ENCODE measurements around the gene RNF115. TPM values are rescaled to one million over a fixed set of nuclear protein-coding genes. Genes with fewer than 3 reads are reported as not detected.
A peak's percentile ranks its signal among the peaks of the same experiment; 100 is the strongest.
"Not testable (repeated sequence)": the region's sequence is repeated elsewhere in the genome, so short reads cannot be mapped to it uniquely, and the experiment has no call there.

The RNF115 gene
- total RNA-seq, 2 donors from 2014 or later = 42.8 to 44.6 TPM

DNA sequence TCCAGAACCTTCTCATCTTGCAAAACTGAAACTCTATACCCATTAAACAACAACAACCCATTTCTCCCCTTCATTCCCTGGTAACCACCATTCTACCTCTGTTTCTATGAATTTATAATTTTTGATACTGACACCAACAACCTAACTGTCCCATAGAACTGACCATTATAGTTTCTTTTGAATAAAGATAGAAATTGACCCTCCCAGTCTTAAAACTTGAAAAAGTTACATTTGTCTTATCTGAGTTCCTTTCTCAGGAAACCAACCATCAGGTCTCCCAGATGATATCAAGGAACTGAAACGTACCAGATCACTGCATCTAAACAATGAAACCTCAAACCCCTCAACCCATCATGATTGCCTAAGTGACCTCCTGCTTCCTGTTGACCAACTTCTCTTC lies 27.1 kb downstream of the RNF115 start:
- Histone ChIP-seq H3K4me1 (peaks cover 0 to 20% of the 10 kb centered on the region in 2 donors), H3K4me3 (no peak overlapping the region), H3K27me3 (no peaks in the 10 kb centered on the region), H3K27ac (no peak overlapping the region), H3K9me3 (peaks cover 0 to 5% of the 10 kb centered on the region in 2 donors), H3K36me3 (peaks cover 3% of the 10 kb centered on the region)
- DNase-seq (ENCODE audit: low spot score) = no peak
- no peak for TF ChIP-seq CTCF (IDR thresholded peaks at IDR 0.05)

DNA sequence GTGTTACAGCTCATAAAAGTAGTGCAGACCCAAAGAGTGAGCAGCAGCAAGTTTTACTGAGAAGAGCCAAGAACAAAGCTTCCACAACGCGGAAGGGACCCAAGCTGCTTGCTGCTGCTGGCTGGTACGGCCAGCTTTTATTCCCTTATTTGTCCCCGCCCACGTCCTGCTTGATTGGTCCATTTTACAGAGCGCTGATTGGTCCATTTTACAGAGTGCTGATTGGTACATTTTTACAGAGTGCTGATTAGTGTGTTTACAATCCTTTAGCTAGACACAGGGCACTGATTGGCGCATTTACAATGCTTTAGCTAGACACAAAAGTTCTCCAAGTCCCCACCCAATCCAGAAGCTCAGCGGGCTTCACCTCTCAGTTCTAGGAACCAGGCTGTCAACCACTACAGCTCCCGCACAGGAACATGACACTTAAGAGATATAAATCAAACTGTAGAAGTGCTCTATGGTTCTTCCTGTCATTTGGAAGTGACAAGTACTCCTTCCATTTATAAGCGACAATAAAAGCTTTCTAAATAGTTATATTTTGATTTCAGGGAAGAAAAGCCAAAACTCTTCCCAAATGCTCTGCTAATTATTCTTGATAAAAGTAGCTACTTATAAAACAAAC lies 28.5 kb downstream of the RNF115 start:
- peaks cover 0 to 5% of the 10 kb centered on the region in 2 donors for H3K9me3 ChIP-seq
- H3K36me3 ChIP-seq = peaks cover 3% of the 10 kb centered on the region
- no peak for DNase-seq (ENCODE audit: low spot score)
- no peak for TF ChIP-seq CTCF (IDR thresholded peaks at IDR 0.05)
- no peak overlapping the region for H3K27ac ChIP-seq
- no peak overlapping the region for H3K4me3 ChIP-seq
- H3K4me1 ChIP-seq = peaks cover 0 to 11% of the 10 kb centered on the region in 2 donors
- no peaks in the 10 kb centered on the region for H3K27me3 ChIP-seq

- H3K4me3 ChIP-seq = no peak overlapping the region
- no peaks in the 10 kb centered on the region for H3K27me3 ChIP-seq
- H3K4me1 ChIP-seq = peaks cover 0 to 5% of the 10 kb centered on the region in 2 donors
- no peak for DNase-seq (ENCODE audit: low spot score)
- TF ChIP-seq CTCF (IDR thresholded peaks at IDR 0.05) = no peak
- H3K9me3 ChIP-seq = peaks cover 0 to 5% of the 10 kb centered on the region in 2 donors
- H3K27ac ChIP-seq = no peak overlapping the region
- peaks cover 3% of the 10 kb centered on the region for H3K36me3 ChIP-seq
These were observed 31.4 kb downstream of the RNF115 start for GRCh38 chr1:145792484-145792883.

DNA sequence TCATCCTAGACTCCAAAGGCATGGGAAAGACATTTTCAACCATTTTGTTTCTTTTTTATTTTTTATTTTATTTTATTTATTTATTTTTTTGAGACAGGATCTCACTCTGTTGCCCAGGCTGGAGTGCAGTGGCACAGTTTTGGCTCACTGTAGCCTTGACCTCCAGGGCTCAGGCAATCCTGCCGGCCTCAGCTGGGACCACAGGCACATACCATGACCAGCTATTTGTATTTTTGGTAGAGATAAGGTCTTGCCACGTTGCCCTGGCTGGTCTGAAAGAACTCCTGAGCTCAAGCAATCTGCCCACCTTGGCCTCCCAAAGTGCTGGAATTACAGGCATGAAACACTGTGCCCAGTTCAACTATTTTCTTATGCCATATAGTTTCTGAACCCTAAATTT lies 32.0 kb downstream of the RNF115 start:
- H3K4me3 ChIP-seq; H3K27me3 ChIP-seq; H3K36me3 ChIP-seq; H3K4me1 ChIP-seq; H3K27ac ChIP-seq; H3K9me3 ChIP-seq; DNase-seq (ENCODE audit: low spot score): not testable (repeated sequence)

- H3K9me3 ChIP-seq = no peaks in the 10 kb centered on the region
These were observed 35.3 kb downstream of the RNF115 start for GRCh38 chr1:145788580-145788979.

GRCh38 chr1:145786271-145786670 lies 37.6 kb downstream of the RNF115 start:
- H3K4me1 ChIP-seq = peaks cover 0 to 32% of the 10 kb centered on the region in 2 donors
- TF ChIP-seq CTCF (IDR thresholded peaks at IDR 0.05) = no peak
- H3K27ac ChIP-seq = peak overlapping the region; percentile 34 to 78
- H3K9me3 ChIP-seq = no peaks in the 10 kb centered on the region
- H3K4me3 ChIP-seq = no peak overlapping the region
- no peaks in the 10 kb centered on the region for H3K27me3 ChIP-seq
- no peak for DNase-seq (ENCODE audit: low spot score)
- no peaks in the 10 kb centered on the region for H3K36me3 ChIP-seq

More at GRCh38 chr1:145788580-145788979, 35.3 kb downstream of the RNF115 start:
- Histone ChIP-seq H3K36me3 (peaks cover 3% of the 10 kb centered on the region), H3K27me3 (no peaks in the 10 kb centered on the region), H3K27ac (no peak overlapping the region), H3K4me1 (peaks cover 0 to 24% of the 10 kb centered on the region in 2 donors), H3K4me3 (no peak overlapping the region)
- no peak for TF ChIP-seq CTCF (IDR thresholded peaks at IDR 0.05)
- no peak for DNase-seq (ENCODE audit: low spot score)

Data from right atrium auricular region (tissue), 2 donors.